H1 (cell line): Measurements from ENCODE around the gene SOWAHD. TPM values are rescaled to one million over a fixed set of nuclear protein-coding genes. Genes with fewer than 3 reads are reported as not detected.
A peak's percentile ranks its signal among the peaks of the same experiment; 100 is the strongest.

Experiments used
- CTCF ChIA-PET: fragments of 300-600 bp; sonication (Branson Sonifier 250); formaldehyde crosslinking; loops from one replicate; lab custom pipeline; 2021; ENCODE audit not compliant: partially characterized antibody; lab: Charles Lee
- POLR2A ChIA-PET: fragments of 300-600 bp; sonication (Branson Sonifier 250); formaldehyde crosslinking; loops from one replicate; lab custom pipeline; 2021; ENCODE audit warnings: inconsistent platforms; ENCODE audit not compliant: partially characterized antibody; lab: Charles Lee
- DNase-seq, 2 experiments: peaks; one replicate each; pipeline versions ENCODE4 v3.0.0 to v3.0.0-alpha.2; 2010 to 2022; ENCODE audit warnings: low spot score in 2 of 2, low read depth in 1 of 2, mixed read lengths in 1 of 2
- FAIRE-seq: peaks from 2 replicates; lab custom pipeline; 2011; peaks lifted over from hg19 to GRCh38; lab: Jason Lieb, UNC
- H2AFZ ChIP-seq: 2 replicates; pipeline ENCODE4 v1.8.1; 2012; ENCODE audit warnings: low read length, inconsistent platforms
- H2AK5ac ChIP-seq: 2 replicates; pipeline ENCODE4 v1.6.1; 2013; ENCODE audit warnings: low read depth, low read length
- H2BK120ac ChIP-seq: replicated peaks from 2 replicates; pipeline ENCODE3; 2013; ENCODE audit warnings: low read depth, low read length, inconsistent platforms
- H2BK12ac ChIP-seq: 2 replicates; pipeline ENCODE4 v1.6.1; 2013; ENCODE audit warnings: low read depth, low read length
- H2BK15ac ChIP-seq: 2 replicates; pipeline ENCODE4 v1.6.1; 2013; ENCODE audit warnings: low read length
- H2BK20ac ChIP-seq: 2 replicates; pipeline ENCODE4 v1.6.1; 2013; ENCODE audit warnings: low read length
- H2BK5ac ChIP-seq: 2 replicates; pipeline ENCODE4 v1.6.1; 2013; ENCODE audit warnings: low read depth, low read length
- H3K14ac ChIP-seq: 2 replicates; pipeline ENCODE4 v1.6.1; 2013; ENCODE audit warnings: inconsistent platforms; ENCODE audit not compliant: insufficient read length
- H3K18ac ChIP-seq: 2 replicates; pipeline ENCODE4 v1.6.1; 2013; ENCODE audit warnings: low read length; ENCODE audit errors: extremely low read depth
- H3K23ac ChIP-seq: 2 replicates; pipeline ENCODE4 v1.6.1; 2013; ENCODE audit warnings: inconsistent platforms; ENCODE audit not compliant: insufficient read length
- H3K23me2 ChIP-seq: 2 replicates; pipeline ENCODE4 v1.6.1; 2013; ENCODE audit warnings: low read depth, low read length
- H3K27ac ChIP-seq: 2 replicates; pipeline ENCODE4 v1.6.1; 2011; ENCODE audit warnings: low read depth, low read length, inconsistent platforms
- H3K27me3 ChIP-seq, 4 experiments: replicated peaks in 1 of 4; 1 replicate in 1 of 4; 2 replicates in 3 of 4; pipeline versions ENCODE4 v1.6.1 to v1.8.1; 2011 to 2013; ENCODE audit warnings: low read length in 3 of 4, mild to moderate bottlenecking in 3 of 4, inconsistent platforms in 2 of 4, mixed read lengths in 2 of 4, moderate library complexity in 1 of 4; ENCODE audit not compliant: control insufficient read depth in 3 of 4, insufficient read depth in 3 of 4; ENCODE audit errors: extremely low read depth in 1 of 4
- H3K36me3 ChIP-seq, 4 experiments: 2 replicates each; pipeline versions ENCODE4 v1.6.1 to v1.8.1; 2011 to 2013; ENCODE audit warnings: mild to moderate bottlenecking in 4 of 4, low read length in 3 of 4, moderate library complexity in 2 of 4, control low read depth in 1 of 4, inconsistent platforms in 1 of 4; ENCODE audit not compliant: insufficient read depth in 4 of 4, control insufficient read depth in 2 of 4
- H3K4ac ChIP-seq: replicated peaks from 2 replicates; pipeline ENCODE3; 2013; ENCODE audit warnings: low read length, low read depth, mixed read lengths, inconsistent platforms; ENCODE audit not compliant: insufficient read length
- H3K4me1 ChIP-seq, 4 experiments: replicated peaks in 1 of 4; 1 replicate in 1 of 4; 2 replicates in 3 of 4; pipeline versions ENCODE4 v1.6.1 to v1.8.1; 2011 to 2013; ENCODE audit warnings: low read length in 3 of 4, inconsistent platforms in 2 of 4, mixed read lengths in 1 of 4; ENCODE audit not compliant: insufficient read depth in 4 of 4, control insufficient read depth in 3 of 4
- H3K4me2 ChIP-seq, 2 experiments: 2 replicates each; pipeline versions ENCODE4 v1.6.1 to v1.8.1; 2011 to 2013; ENCODE audit warnings: low read depth in 2 of 2, low read length in 2 of 2, control low read depth in 1 of 2, inconsistent platforms in 1 of 2, mild to moderate bottlenecking in 1 of 2; ENCODE audit not compliant: insufficient read depth in 1 of 2
- H3K4me3 ChIP-seq, 4 experiments: fragments of 200-600, 300-600 bp in 1 of 4; sonication (generic), shearing (Covaris generic), sonication (Bioruptor Twin) in 1 of 4; 2 replicates each; pipeline versions ENCODE4 v1.5.1 to v1.8.1; 2011 to 2016; ENCODE audit warnings: low read length in 4 of 4, low read depth in 3 of 4, control low read depth in 2 of 4, inconsistent platforms in 2 of 4, mild to moderate bottlenecking in 2 of 4, mixed read lengths in 1 of 4, moderate library complexity in 1 of 4; ENCODE audit not compliant: insufficient read depth in 2 of 4; ENCODE audit errors: extremely low read depth in 1 of 4
- H3K56ac ChIP-seq: replicated peaks from 2 replicates; pipeline ENCODE3; 2013; ENCODE audit warnings: low read depth, mild to moderate bottlenecking, mixed read lengths, low read length, inconsistent platforms; ENCODE audit not compliant: insufficient read length
- H3K79me1 ChIP-seq: 2 replicates; pipeline ENCODE4 v1.6.1; 2013; ENCODE audit warnings: low read depth, low read length, control low read depth
- H3K79me2 ChIP-seq, 2 experiments: 2 replicates each; pipeline versions ENCODE4 v1.6.1 to v1.8.1; 2012 to 2013; ENCODE audit warnings: low read length in 2 of 2, mild to moderate bottlenecking in 2 of 2, inconsistent platforms in 1 of 2; ENCODE audit not compliant: insufficient read depth in 2 of 2, control insufficient read depth in 1 of 2
- H3K9ac ChIP-seq, 4 experiments: replicated peaks in 1 of 4; 1 replicate in 1 of 4; 2 replicates in 3 of 4; pipeline versions ENCODE4 v1.6.1 to v1.8.1; 2011 to 2013; ENCODE audit warnings: low read depth in 3 of 4, low read length in 3 of 4, control low read depth in 2 of 4, mild to moderate bottlenecking in 2 of 4, moderate library complexity in 2 of 4, inconsistent platforms in 1 of 4; ENCODE audit errors: extremely low read depth in 1 of 4
- H3K9me3 ChIP-seq, 2 experiments: 2 replicates each; pipeline versions ENCODE4 v1.6.1 to v1.8.1; 2012 to 2013; ENCODE audit warnings: mild to moderate bottlenecking in 2 of 2, moderate library complexity in 2 of 2, control low read depth in 1 of 2, inconsistent platforms in 1 of 2, low read depth in 1 of 2, low read length in 1 of 2, mixed read lengths in 1 of 2; ENCODE audit not compliant: insufficient read depth in 2 of 2
- H4K20me1 ChIP-seq, 2 experiments: replicated peaks in 1 of 2; 2 replicates each; pipeline versions ENCODE3 to v1.8.1; 2011 to 2013; ENCODE audit warnings: inconsistent platforms in 2 of 2, low read length in 2 of 2, mild to moderate bottlenecking in 1 of 2; ENCODE audit not compliant: insufficient read depth in 2 of 2, control insufficient read depth in 1 of 2
- H4K5ac ChIP-seq: 2 replicates; pipeline ENCODE4 v1.6.1; 2013; ENCODE audit warnings: low read length, low read depth, mixed read lengths, inconsistent platforms; ENCODE audit not compliant: insufficient read length
- H4K8ac ChIP-seq: 2 replicates; pipeline ENCODE4 v1.8.0; 2013; ENCODE audit warnings: mild to moderate bottlenecking, moderate library complexity, low read length, inconsistent platforms; ENCODE audit not compliant: insufficient read depth; ENCODE audit errors: extremely low read depth
- H4K91ac ChIP-seq: replicated peaks from 2 replicates; pipeline ENCODE3; 2013; ENCODE audit warnings: low read length, mixed read lengths, inconsistent platforms; ENCODE audit not compliant: insufficient read length
- CEBPB ChIP-seq: IDR thresholded peaks from 2 replicates; pipeline ENCODE4 v1.6.1; 2012; ENCODE audit warnings: low read depth, low read length
- POLR2A ChIP-seq, 2 experiments: IDR thresholded peaks; 1 replicate in 1 of 2; 2 replicates in 1 of 2; pipeline ENCODE4 v1.6.1; 2011; ENCODE audit warnings: low read depth in 2 of 2, low read length in 2 of 2, mild to moderate bottlenecking in 2 of 2; ENCODE audit errors: control extremely low read depth in 1 of 2
- RNF2 ChIP-seq: fragments of 200-900, 300-1000 bp; sonication (generic); IDR thresholded peaks from 2 replicates; pipeline ENCODE4 v1.7.1; 2016; ENCODE audit warnings: borderline replicate concordance, low read depth, mild to moderate bottlenecking, antibody characterized with exemption, low read length; ENCODE audit not compliant: poor library complexity, severe bottlenecking; ENCODE audit errors: missing control alignments
- WGBS, 2 experiments: shearing (Covaris generic) in 1 of 2; methylation state at CpG; one replicate each; pipeline versions ENCODE4 v1.1.6 to v1.1.7; 2013 to 2015; ENCODE audit warnings: low lambda C conversion rate in 2 of 2, mixed read lengths in 2 of 2, inconsistent platforms in 1 of 2, low coverage in 1 of 2, missing lambda C conversion rate in 1 of 2; ENCODE audit not compliant: insufficient replicate concordance in 2 of 2, insufficient coverage in 1 of 2, insufficient read length in 1 of 2; ENCODE audit errors: extremely low coverage in 1 of 2, missing lambda C conversion rate in 1 of 2; 5-methylcytosine and 5-hydroxymethylcytosine counted together
- polyA plus RNA-seq, 7 experiments: library from polyadenylated mRNA; depleted of rRNA in 3 of 7; stranded (reverse) in 5 of 7; unstranded in 2 of 7; fragments of >200 nt in 5 of 7; fragments of 200-250 nt in 2 of 7; gene quantifications; 1 replicate in 5 of 7; 2 replicates in 1 of 7; 4 replicates in 1 of 7; pipeline versions ENCODE4 v1.2.1 to v1.2.3, GENCODE V29; 2011 to 2013; ENCODE audit warnings: missing spikeins in 2 of 7, mixed read lengths in 2 of 7
- total RNA-seq: library from RNA; stranded (reverse); fragmentation: NEBNext Ultra II Directional; extraction: Animal tissue kit (Norgen Biotek cat#: 25700); gene quantifications from 2 replicates; pipeline ENCODE4 v1.2.1, GENCODE V29; 2021

Gene SOWAHD
- total and polyA plus RNA-seq, 2 of the 8 experiments (the other 6 are each of a cell fraction or from before 2014, with no cell fraction given) = 1.7 to 2.9 TPM

GRCh38 chrX:119763181-119763580 lies 4.8 kb downstream of the SOWAHD start:
- no peak overlapping the region for H2AK5ac ChIP-seq
- H3K23ac ChIP-seq = no peak overlapping the region
- H2AFZ ChIP-seq = no peak overlapping the region
- no peak overlapping the region for H3K56ac ChIP-seq
- no peak overlapping the region for H2BK120ac ChIP-seq
- H3K79me2 ChIP-seq = no peaks in the 10 kb centered on the region
- H3K4ac ChIP-seq = no peak overlapping the region
- no peak overlapping the region for H3K14ac ChIP-seq
- H3K9ac ChIP-seq = no peak overlapping the region
- H3K79me1 ChIP-seq = no peaks in the 10 kb centered on the region
- peak overlapping the region; percentile 39 to 40; a peak in 1 of 4 replicates for H3K4me2 ChIP-seq
- H3K9me3 ChIP-seq = no peaks in the 10 kb centered on the region
- no peak overlapping the region for H4K91ac ChIP-seq
- no peak overlapping the region; the same call in 1 of the 2 replicates for H3K18ac ChIP-seq
- WGBS, 2 experiments = 41% methylated on average over 7 of the region's 7 CpGs; no CpG with 5 or more reads in 1 of the 2 experiments
- POLR2A ChIA-PET = interaction anchor here (1.1 to 2.0 kb wide), 4 partner anchors 12 to 28 kb away, joined by 3 to 11 read pairs (median 6); partner anchors contain the start of gene RPL39
- no peak overlapping the region for H4K5ac ChIP-seq
- no peak overlapping the region for H3K4me3 ChIP-seq
- TF ChIP-seq POLR2A (IDR thresholded peaks at IDR 0.05; ENCODE audit: control extremely low read depth in 1 of 2, low read depth in 2 of 2, low read length in 2 of 2) (no peak), RNF2 (no peak), CEBPB (peak; percentile 84; the same call in 1 of the 2 replicates)
- no peaks in the 10 kb centered on the region for H3K36me3 ChIP-seq
- H2BK5ac ChIP-seq = 0 out of 2 replicates have a peak overlapping the region, but pooled peaks have one; percentile 35
- H2BK15ac ChIP-seq = no peak overlapping the region
- peak; percentile 36 for FAIRE-seq
- peaks cover 12% of the 10 kb centered on the region; the same call in 1 of the 2 replicates for H3K23me2 ChIP-seq
- H3K4me1 ChIP-seq = peaks cover 1 to 14% (median 5%) of the 10 kb centered on the region in 4 experiments; a peak in 6 of 7 replicates
- no peak overlapping the region for H2BK20ac ChIP-seq
- no peak overlapping the region for H4K8ac ChIP-seq
- H2BK12ac ChIP-seq = 0 out of 2 replicates have a peak overlapping the region, but pooled peaks have one; percentile 27
- no peak for DNase-seq
- CTCF ChIA-PET = interaction anchor here (1.4 to 1.6 kb wide), 2 partner anchors 17 to 35 kb away, joined by 4 to 5 read pairs; no protein-coding TSS in a partner anchor
- no peak overlapping the region for H3K27ac ChIP-seq
- peaks cover 0 to 13% (median 5%) of the 10 kb centered on the region in 4 experiments; a peak in 5 of 7 replicates for H3K27me3 ChIP-seq
- no peaks in the 10 kb centered on the region for H4K20me1 ChIP-seq
